HG02763 (cell line): Measurements from ENCODE around the gene SAYSD1.

ENCODE experiments used
- ATAC-seq: cut with Tn5 transposase; IDR thresholded peaks from one replicate; pipeline ENCODE4 v1.9.1; 2021; ENCODE audit warnings: mild to moderate bottlenecking, moderate library complexity; ENCODE audit not compliant: unreplicated experiment

The SAYSD1 gene

DNA sequence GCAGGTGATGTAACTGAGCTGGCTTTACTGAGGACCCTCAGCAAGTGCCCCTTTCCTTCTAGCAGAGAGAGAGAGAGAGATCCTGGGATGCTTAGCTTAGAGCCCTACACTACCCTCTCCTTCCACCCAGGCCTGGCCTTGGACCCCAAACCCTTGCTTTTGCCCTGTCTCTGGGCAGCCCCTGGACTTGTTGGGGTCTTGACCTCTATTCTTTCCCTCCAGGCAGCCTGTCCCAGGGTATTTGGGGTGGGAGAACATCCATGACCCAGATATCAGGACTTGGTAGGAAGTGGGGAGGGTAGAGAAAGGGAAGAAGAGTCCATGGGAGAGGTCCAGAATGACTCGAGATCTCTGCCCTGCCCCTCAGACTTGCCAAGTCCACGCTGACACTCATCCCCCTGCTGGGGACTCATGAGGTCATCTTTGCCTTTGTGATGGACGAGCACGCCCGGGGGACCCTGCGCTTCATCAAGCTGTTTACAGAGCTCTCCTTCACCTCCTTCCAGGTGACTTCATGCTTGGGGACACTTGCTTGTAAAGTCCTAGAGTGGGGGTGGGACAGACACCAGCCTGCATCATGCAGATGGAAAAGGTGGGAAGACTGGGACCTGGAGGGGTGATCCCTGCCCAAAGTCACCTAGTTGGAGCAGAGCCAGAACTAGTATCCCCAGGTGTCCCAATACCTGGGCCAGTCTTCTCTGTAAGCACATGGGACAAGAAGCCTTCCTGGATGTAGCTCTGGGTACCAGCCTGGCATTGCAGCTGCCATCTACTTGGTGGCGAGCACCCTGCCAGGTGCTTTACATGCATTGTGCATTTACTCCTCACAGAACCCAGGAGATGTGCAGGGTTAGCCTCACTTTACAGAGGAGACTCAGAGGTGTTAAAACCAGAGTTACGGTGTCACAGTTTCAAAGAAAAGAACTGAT lies 35.5 kb downstream of the SAYSD1 start:
- ATAC-seq = no peak

- no peak for ATAC-seq
Observed at GRCh38 chr6:39078695-39079094, 36.3 kb downstream of the SAYSD1 start.

GRCh38 chr6:39077882-39078594 lies 36.9 kb downstream of the SAYSD1 start:
- ATAC-seq = no peak

GRCh38 chr6:39076623-39077535 lies 38.1 kb downstream of the SAYSD1 start:
- no peak for ATAC-seq

GRCh38 chr6:39075807-39076622 lies 39.0 kb downstream of the SAYSD1 start:
- ATAC-seq = no peak

- no peak for ATAC-seq
Observed at GRCh38 chr6:39075010-39075686, 39.8 kb downstream of the SAYSD1 start.

DNA sequence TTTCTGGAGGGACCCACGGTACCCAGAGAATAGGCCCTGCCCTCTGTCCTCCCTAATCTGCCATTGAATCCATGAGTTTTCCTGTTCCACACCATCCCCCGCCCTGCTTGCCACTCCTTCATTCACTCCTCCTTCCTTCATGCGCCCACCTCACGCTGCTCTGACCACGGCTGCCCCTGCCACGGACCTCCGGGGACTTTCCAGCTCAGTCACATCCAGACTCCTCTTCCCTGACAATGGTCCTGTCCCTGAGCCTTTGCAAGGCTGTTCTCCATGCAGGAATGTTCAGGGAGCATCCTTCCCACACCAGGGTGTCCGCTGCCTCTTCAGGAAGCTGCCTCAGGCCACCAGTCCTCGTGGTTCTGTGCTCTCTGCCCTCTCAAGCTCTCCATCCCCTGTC lies 40.5 kb downstream of the SAYSD1 start:
- ATAC-seq = no peak

DNA sequence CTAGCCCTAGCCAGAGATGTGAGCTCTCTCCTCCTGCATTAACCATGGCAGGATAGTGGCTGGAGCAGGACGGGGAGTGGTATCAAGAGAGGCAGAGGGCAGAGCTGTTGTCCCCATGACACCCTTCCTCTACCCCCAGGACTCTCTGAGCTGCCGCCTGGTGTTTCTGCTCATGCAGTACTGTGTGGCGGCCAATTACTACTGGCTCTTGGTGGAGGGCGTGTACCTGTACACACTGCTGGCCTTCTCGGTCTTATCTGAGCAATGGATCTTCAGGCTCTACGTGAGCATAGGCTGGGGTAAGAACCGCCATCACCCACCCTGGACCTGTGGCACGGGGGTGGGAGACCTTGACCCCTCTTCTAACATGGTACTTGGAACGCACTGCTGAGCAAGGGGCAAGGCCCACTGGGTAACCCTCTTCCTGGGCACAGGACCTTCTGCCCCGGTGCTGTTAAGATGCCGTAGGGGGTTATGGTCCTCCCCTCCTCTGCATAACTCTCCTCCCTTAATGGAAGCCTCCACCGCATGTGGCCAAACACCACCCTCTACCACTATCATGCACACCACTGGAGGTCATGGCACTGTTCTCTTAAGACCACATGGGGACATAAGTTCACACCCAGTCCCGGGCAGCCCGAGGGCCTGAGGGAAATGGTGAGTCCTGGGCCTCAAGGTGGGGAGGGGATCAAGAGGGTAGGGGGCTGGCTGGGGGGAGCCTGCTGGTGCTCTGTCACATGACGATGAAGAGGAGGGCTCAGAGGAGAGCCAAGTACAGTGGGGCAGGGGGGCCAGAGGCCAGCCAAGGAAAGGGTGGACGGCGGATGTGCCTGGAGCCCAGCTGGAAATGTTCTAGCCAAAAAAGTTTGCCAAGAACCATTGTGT lies 41.3 kb downstream of the SAYSD1 start:
- no peak for ATAC-seq

- no peak for ATAC-seq
Observed at GRCh38 chr6:39072830-39073229, 42.2 kb downstream of the SAYSD1 start.

DNA sequence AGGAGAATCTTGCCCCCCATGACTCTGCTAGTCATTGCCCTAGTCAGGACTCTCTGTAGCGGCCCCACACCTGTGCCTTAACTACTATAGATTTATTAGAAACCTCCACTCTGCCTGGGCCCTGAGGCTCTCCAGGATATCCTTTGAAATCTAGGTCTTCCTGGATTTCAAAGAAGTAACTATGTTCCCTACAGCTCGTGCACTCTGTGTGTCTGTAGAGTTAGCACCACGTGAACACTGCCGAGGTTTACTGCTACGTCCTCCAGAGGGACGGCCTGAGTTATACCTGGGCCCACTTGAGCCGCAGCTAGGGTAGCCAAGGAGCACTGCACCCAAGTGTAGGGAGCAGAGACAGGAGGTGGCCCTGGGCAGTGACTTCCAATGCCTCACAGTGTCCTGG lies 46.6 kb downstream of the SAYSD1 start:
- no peak for ATAC-seq

- ATAC-seq = no peak
Observed at GRCh38 chr6:39065561-39065960, 49.4 kb downstream of the SAYSD1 start.

DNA sequence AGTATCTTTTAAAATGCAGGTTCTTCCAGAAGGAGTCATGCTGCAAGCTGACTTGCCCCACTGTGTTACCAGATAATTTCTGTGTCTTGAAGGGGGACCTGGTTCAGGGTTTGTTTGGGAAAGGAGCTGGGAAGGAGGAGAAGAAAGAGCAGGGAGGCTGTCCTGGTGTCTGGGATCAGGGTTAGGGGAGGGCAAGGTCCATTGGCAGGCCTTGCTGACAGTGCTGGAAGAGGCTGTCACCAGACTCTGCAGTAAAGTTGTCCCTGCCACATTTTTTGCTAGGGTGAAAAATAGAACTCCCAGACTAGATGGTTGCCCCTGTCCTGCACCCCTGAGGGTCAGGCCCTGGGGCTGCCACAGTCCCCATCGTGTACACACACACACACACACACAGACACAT lies 51.5 kb downstream of the SAYSD1 start:
- ATAC-seq = no peak

GRCh38 chr6:39062014-39062740 lies 52.8 kb downstream of the SAYSD1 start:
- no peak for ATAC-seq

DNA sequence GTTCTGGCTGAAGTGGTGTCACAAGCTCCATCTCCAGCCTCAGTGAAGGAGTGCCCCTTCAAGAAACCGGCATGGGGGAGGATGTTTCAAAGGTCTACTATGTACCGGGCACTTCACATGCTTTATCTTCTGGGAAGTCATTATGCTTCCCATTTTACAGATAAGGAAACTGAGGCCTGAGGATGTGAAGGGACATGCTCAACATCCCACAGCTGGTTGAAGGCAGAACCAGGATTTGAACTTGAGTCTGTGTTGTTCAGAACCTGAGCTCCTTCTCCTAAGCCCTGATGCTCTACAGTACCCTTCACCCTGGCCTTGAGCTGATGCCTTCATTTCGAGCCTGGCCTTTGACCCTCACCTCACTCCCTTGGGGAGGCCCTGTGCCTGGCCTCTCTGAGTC lies 53.4 kb downstream of the SAYSD1 start:
- no peak for ATAC-seq

DNA sequence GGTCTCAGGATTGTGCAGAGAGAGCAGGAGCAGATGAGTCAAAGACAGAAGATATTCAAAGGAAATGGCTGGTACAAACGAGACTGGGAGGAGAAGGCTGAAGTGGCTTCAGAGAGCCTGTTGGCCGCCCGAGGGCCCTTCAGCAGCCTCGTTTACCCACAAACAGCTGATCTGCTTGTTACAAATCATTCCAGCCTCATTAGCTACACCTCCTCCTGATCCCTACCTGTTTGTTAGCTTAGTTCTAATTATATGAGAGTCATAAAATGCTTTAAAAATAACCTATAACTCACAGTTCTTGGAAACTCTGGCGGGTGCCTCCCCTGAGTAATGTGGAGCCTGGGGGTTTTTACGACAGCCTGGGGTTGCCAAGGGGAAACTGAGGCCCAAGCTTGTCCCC lies 53.8 kb downstream of the SAYSD1 start:
- no peak for ATAC-seq

- no peak for ATAC-seq
Observed at GRCh38 chr6:39060467-39061160, 54.4 kb downstream of the SAYSD1 start.

- no peak for ATAC-seq
Observed at GRCh38 chr6:39059496-39060310, 55.3 kb downstream of the SAYSD1 start.
